Keratinocyte (primary cell): ENCODE data around the gene FAM162A. TPM values are rescaled to one million over a fixed set of nuclear protein-coding genes. Genes with fewer than 3 reads are reported as not detected.

Source experiments
- DNase-seq: peaks from one replicate; pipeline ENCODE4 v3.0.0-alpha.2; 2011; ENCODE audit warnings: low read depth, missing footprints, low spot score
- FAIRE-seq: peaks from 2 replicates; lab custom pipeline; 2011; peaks lifted over from hg19 to GRCh38; lab: Jason Lieb, UNC
- H2AFZ ChIP-seq: 2 replicates; pipeline ENCODE4 v1.6.0; 2012; ENCODE audit warnings: low read length, control low read depth, inconsistent platforms; ENCODE audit not compliant: control insufficient read depth
- H3K27ac ChIP-seq: 2 replicates; pipeline ENCODE4 v1.5.1; 2011; ENCODE audit warnings: low read length; ENCODE audit not compliant: control insufficient read depth, insufficient read depth
- H3K27me3 ChIP-seq: 3 replicates; pipeline ENCODE4 v1.6.0; 2011; ENCODE audit warnings: low read length; ENCODE audit not compliant: control insufficient read depth, insufficient read depth; ENCODE audit errors: extremely low read depth
- H3K36me3 ChIP-seq, 2 experiments: 2 replicates in 1 of 2; 3 replicates in 1 of 2; pipeline ENCODE4 v1.5.1; 2011; ENCODE audit warnings: low read length in 2 of 2, mild to moderate bottlenecking in 1 of 2; ENCODE audit not compliant: control insufficient read depth in 2 of 2, insufficient read depth in 2 of 2; ENCODE audit errors: extremely low read depth in 1 of 2
- H3K4me1 ChIP-seq: 3 replicates; pipeline ENCODE4 v1.5.1; 2011; ENCODE audit warnings: low read length; ENCODE audit not compliant: control insufficient read depth, insufficient read depth; ENCODE audit errors: extremely low read depth
- H3K4me2 ChIP-seq: 3 replicates; pipeline ENCODE4 v1.6.0; 2011; ENCODE audit warnings: low read depth, low read length; ENCODE audit not compliant: control insufficient read depth, insufficient read depth; ENCODE audit errors: extremely low read depth
- H3K4me3 ChIP-seq, 3 experiments: fragments of 200-600 bp in 1 of 3; sonication (generic) in 1 of 3; 2 replicates in 2 of 3; 3 replicates in 1 of 3; pipeline ENCODE4 v1.5.1; 2011 to 2016; ENCODE audit warnings: low read length in 3 of 3, mild to moderate bottlenecking in 3 of 3, control low read depth in 2 of 3, inconsistent platforms in 1 of 3, low read depth in 1 of 3, mixed read lengths in 1 of 3, mixed run types in 1 of 3, moderate library complexity in 1 of 3; ENCODE audit not compliant: control insufficient read depth in 2 of 3, insufficient read depth in 2 of 3; ENCODE audit errors: extremely low read depth in 1 of 3
- H3K79me2 ChIP-seq: 2 replicates; pipeline ENCODE4 v1.6.0; 2012; ENCODE audit warnings: low read length; ENCODE audit not compliant: control insufficient read depth, insufficient read depth
- H3K9ac ChIP-seq: 3 replicates; pipeline ENCODE4 v1.6.0; 2011; ENCODE audit warnings: low read length; ENCODE audit not compliant: control insufficient read depth, insufficient read depth; ENCODE audit errors: extremely low read depth
- H3K9me1 ChIP-seq: 3 replicates; pipeline ENCODE4 v1.6.0; 2011; ENCODE audit warnings: low read length; ENCODE audit not compliant: control insufficient read depth, insufficient read depth; ENCODE audit errors: extremely low read depth
- H3K9me3 ChIP-seq: 2 replicates; pipeline ENCODE4 v1.5.1; 2012; ENCODE audit warnings: low read depth, low read length; ENCODE audit not compliant: control insufficient read depth
- H4K20me1 ChIP-seq: 3 replicates; pipeline ENCODE4 v1.6.0; 2011; ENCODE audit warnings: low read length; ENCODE audit not compliant: control insufficient read depth, insufficient read depth; ENCODE audit errors: extremely low read depth
- CTCF ChIP-seq, 3 experiments: IDR thresholded peaks in 1 of 3; conservative IDR thresholded peaks in 1 of 3; optimal IDR thresholded peaks in 1 of 3; 2 replicates in 2 of 3; 3 replicates in 1 of 3; pipeline versions ENCODE3 to v1.5.1; 2011; ENCODE audit warnings: low read length in 3 of 3, mild to moderate bottlenecking in 3 of 3, moderate library complexity in 2 of 3, control low read depth in 1 of 3, inconsistent platforms in 1 of 3; ENCODE audit not compliant: insufficient read depth in 2 of 3; ENCODE audit errors: extremely low read depth in 1 of 3
- EZH2 ChIP-seq: IDR thresholded peaks from one replicate; pipeline ENCODE4 v1.6.1; 2012; ENCODE audit warnings: inconsistent platforms, mild to moderate bottlenecking, low read length, moderate library complexity
- dilution Hi-C: fragments of 300-500 bp; cut with MboI; formaldehyde crosslinking; loops from one replicate; pipeline ENCODE4 v1.7.0; 2020; ENCODE audit warnings: low sequenced_read_pairs; ENCODE audit not compliant: extremely low pct_ligation_motif_present
- polyA minus RNA-seq, 3 experiments: library from RNA; depleted of rRNA, polyadenylated mRNA; stranded (reverse); fragments of >200 nt; gene quantifications; 1 replicate in 1 of 3; 2 replicates in 1 of 3; 3 replicates in 1 of 3; pipeline ENCODE4 v1.2.3, GENCODE V29; 2011
- polyA plus RNA-seq, 5 experiments: library from polyadenylated mRNA; depleted of rRNA in 3 of 5; stranded (reverse) in 3 of 5; stranded (forward) in 1 of 5; unstranded in 1 of 5; fragments of >200 nt; gene quantifications; 1 replicate in 1 of 5; 2 replicates in 3 of 5; 3 replicates in 1 of 5; pipeline versions ENCODE4 v1.2.1 to v1.2.3, GENCODE V29; 2011 to 2012; ENCODE audit warnings: missing spikeins in 2 of 5, low read depth in 1 of 5, low replicate concordance in 1 of 5

The FAM162A gene
- polyA plus RNA-seq (56.7 to 124 TPM (median 118 TPM) in 3 replicates), polyA minus RNA-seq (5.8 to 40.3 TPM (median 25.5 TPM) in 3 replicates)
- 113 TPM for polyA plus RNA-seq (2011; ENCODE audit: low read depth)
- polyA plus RNA-seq (2011; cell fraction: cytosol; rRNA removed), result 73.6 and 111 TPM in 2 replicates
- polyA plus RNA-seq (2011; cell fraction: nucleus; rRNA removed), result 48.3 and 59.2 TPM in 2 replicates
- 66.4 and 140 TPM in 2 replicates for polyA plus RNA-seq (2012; ENCODE audit: low replicate concordance)
- 11.5 TPM for polyA minus RNA-seq (2011; cell fraction: cytosol; rRNA and poly(A)+ RNA removed)
- polyA minus RNA-seq (2011; cell fraction: nucleus; rRNA and poly(A)+ RNA removed), result 9.4 and 13.2 TPM in 2 replicates

- H3K4me2 ChIP-seq, result peak within 1 kb of the TSS; percentile 94
- peak within 1 kb of the TSS; percentile 91 for H2AFZ ChIP-seq
- H3K9ac ChIP-seq, result peak within 1 kb of the TSS; percentile 94
- FAIRE-seq (peak; percentile 67), DNase-seq (peak; percentile 54)
- TF ChIP-seq EZH2 (no peak), CTCF (optimal IDR thresholded peaks at IDR 0.05 in 1 of 3, IDR thresholded peaks at IDR 0.05 in 1 of 3, conservative IDR thresholded peaks at IDR 0.05 in 1 of 3; ENCODE audit: extremely low read depth in 1 of 3, insufficient read depth in 2 of 3, low read length in 3 of 3) (peak; percentile 26 to 82 (median 55))
- no peaks in the 10 kb centered on the region for H3K36me3 ChIP-seq
- peak within 1 kb of the TSS; percentile 87 for H3K27ac ChIP-seq
- peak within 1 kb of the TSS; percentile 83 to 95 (median 94) for H3K4me3 ChIP-seq
- no peaks in the 10 kb centered on the region for H3K9me1 ChIP-seq
- no peaks in the 10 kb centered on the region for H3K9me3 ChIP-seq
- H3K27me3 ChIP-seq, result no peaks in the 10 kb centered on the region
- dilution Hi-C loops, result no loop called here
- H4K20me1 ChIP-seq, result no peaks in the 10 kb centered on the region
- H3K79me2 ChIP-seq, result peaks cover 39% of the 10 kb centered on the region
- H3K4me1 ChIP-seq, result peaks cover 19% of the 10 kb centered on the region
Measured at GRCh38 chr3:122383771-122384697, at the start of gene FAM162A. Gene FAM162A (plus strand): TSS chr3:122384182. CDS start chr3:122384266, 84 bp downstream.

- Histone ChIP-seq H2AFZ (no peak overlapping the region), H3K9me1 (no peaks in the 10 kb centered on the region), H3K79me2 (no peaks in the 10 kb centered on the region), H3K4me3 (no peak overlapping the region), H3K27me3 (no peaks in the 10 kb centered on the region), H3K9ac (no peak overlapping the region), H3K9me3 (no peaks in the 10 kb centered on the region), H3K27ac (no peak overlapping the region), H3K36me3 (peaks cover 15 to 25% of the 10 kb centered on the region in 2 experiments), H4K20me1 (no peaks in the 10 kb centered on the region), H3K4me1 (no peaks in the 10 kb centered on the region), H3K4me2 (no peak overlapping the region)
- dilution Hi-C loops, result no loop called here
- DNase-seq (no peak), FAIRE-seq (no peak)
- TF ChIP-seq EZH2 (no peak), CTCF (optimal IDR thresholded peaks at IDR 0.05 in 1 of 3, IDR thresholded peaks at IDR 0.05 in 1 of 3, conservative IDR thresholded peaks at IDR 0.05 in 1 of 3; ENCODE audit: extremely low read depth in 1 of 3, insufficient read depth in 2 of 3, low read length in 3 of 3) (peak in 1 of 3 experiments; percentile 9)
Measured at GRCh38 chr3:122342803-122343202, 41.2 kb upstream of the FAM162A start.
